HCT116 (cell line): ENCODE results near the gene ZNF784.

ENCODE experiments used
- CTCF ChIP-seq, 3 experiments: fragments of 200-600 bp in 1 of 3; sonication (generic) in 1 of 3; IDR thresholded peaks in 2 of 3; conservative IDR thresholded peaks in 1 of 3; 2 replicates each; pipeline ENCODE4 v1.5.1; 2012 to 2017; ENCODE audit warnings: low read depth in 2 of 3, low read length in 2 of 3, antibody characterized with exemption in 1 of 3, borderline replicate concordance in 1 of 3, control low read depth in 1 of 3, mild to moderate bottlenecking in 1 of 3, mixed read lengths in 1 of 3, mixed run types in 1 of 3, moderate library complexity in 1 of 3; ENCODE audit not compliant: insufficient read depth in 1 of 3
- EZH2 ChIP-seq: fragments of 200-600 bp; sonication (generic); IDR thresholded peaks from 2 replicates; pipeline ENCODE4 v1.6.1; 2017; ENCODE audit warnings: antibody characterized with exemption, mixed run types
- FOSL1 ChIP-seq: IDR thresholded peaks from 2 replicates; pipeline ENCODE4 v1.6.1; 2012; ENCODE audit warnings: low read depth
- MAX ChIP-seq: IDR thresholded peaks from 2 replicates; pipeline ENCODE4 v1.6.1; 2012
- REST ChIP-seq: IDR thresholded peaks from 2 replicates; pipeline ENCODE4 v1.6.1; 2012; ENCODE audit warnings: low read depth
- SIN3A ChIP-seq: IDR thresholded peaks from 2 replicates; pipeline ENCODE4 v1.6.1; 2012; ENCODE audit warnings: low read depth
- SP1 ChIP-seq: IDR thresholded peaks from 2 replicates; pipeline ENCODE4 v1.6.1; 2012; ENCODE audit warnings: low read depth
- ZNF274 ChIP-seq: fragments of 200-500 bp; sonication (Bioruptor generic); IDR thresholded peaks from 2 replicates; pipeline ENCODE4 v1.6.1; 2014; ENCODE audit warnings: mild to moderate bottlenecking, low read depth, low read length, inconsistent platforms

- peak; percentile 7; the same call in 1 of the 2 replicates for TF ChIP-seq SP1
- no peak for TF ChIP-seq ZNF274
- no peak for TF ChIP-seq SIN3A
- no peak for TF ChIP-seq MAX
- TF ChIP-seq CTCF (IDR thresholded peaks at IDR 0.05 in 2 of 3, conservative IDR thresholded peaks at IDR 0.05 in 1 of 3; ENCODE audit: borderline replicate concordance in 1 of 3, insufficient read depth in 1 of 3, low read depth in 2 of 3, low read length in 2 of 3): no peak
- TF ChIP-seq EZH2: no peak
- TF ChIP-seq FOSL1: no peak
- no peak for TF ChIP-seq REST
These were observed 25.5 kb downstream of the ZNF784 start for GRCh38 chr19:55598719-55599467.
